A673 (cell line): ENCODE results near the gene SGSM2. TPM values are rescaled to one million over a fixed set of nuclear protein-coding genes. Genes with fewer than 3 reads are reported as not detected.

ENCODE experiments used
- BruUV-seq: library from RNA; stranded (reverse); fragments of 400-500 nt; replicated peaks from 2 replicates; lab custom pipeline; 2021; lab: Mats Ljungman, UMichigan
- CTCF ChIA-PET: fragments of 300-600 bp; sonication (Branson Sonifier 250); formaldehyde crosslinking; loops from one replicate; lab custom pipeline; 2022; ENCODE audit warnings: antibody characterized with exemption; lab: Charles Lee
- POLR2A ChIA-PET: fragments of 300-600 bp; sonication (Branson Sonifier 250); formaldehyde crosslinking; loops from one replicate; lab custom pipeline; 2022; ENCODE audit warnings: antibody characterized with exemption; ENCODE audit not compliant: low non-redundant PET; lab: Charles Lee
- DNase-seq: peaks from one replicate; pipeline ENCODE4 v3.0.0-alpha.2; 2015; ENCODE audit warnings: low spot score
- H3K27ac ChIP-seq: fragments of 200-600 bp; sonication (generic); 2 replicates; pipeline ENCODE4 v1.5.1; 2016; ENCODE audit warnings: mixed run types, low read depth, mild to moderate bottlenecking, mixed read lengths, antibody characterized with exemption, low read length; ENCODE audit not compliant: poor library complexity, severe bottlenecking
- H3K27me3 ChIP-seq: fragments of 200-600 bp; sonication (generic); replicated peaks from 2 replicates; pipeline ENCODE4 v1.6.1; 2017; ENCODE audit warnings: mixed run types, low read depth, mild to moderate bottlenecking, mixed read lengths, antibody characterized with exemption, low read length; ENCODE audit not compliant: insufficient read depth, poor library complexity
- H3K36me3 ChIP-seq: fragments of 200-600 bp; sonication (generic); 2 replicates; pipeline ENCODE4 v1.6.1; 2016; ENCODE audit warnings: mixed run types, mild to moderate bottlenecking, mixed read lengths, antibody characterized with exemption, low read length; ENCODE audit not compliant: insufficient read depth, poor library complexity, severe bottlenecking
- H3K4me1 ChIP-seq: fragments of 200-600 bp; sonication (generic); 2 replicates; pipeline ENCODE4 v1.6.1; 2017; ENCODE audit warnings: mixed run types, mild to moderate bottlenecking, mixed read lengths, antibody characterized with exemption, low read length; ENCODE audit not compliant: insufficient read depth, poor library complexity, severe bottlenecking
- H3K4me3 ChIP-seq: fragments of 200-600 bp; sonication (generic); 2 replicates; pipeline ENCODE4 v1.5.1; 2016; ENCODE audit warnings: low read depth, mixed run types, mild to moderate bottlenecking, mixed read lengths, low read length; ENCODE audit not compliant: poor library complexity, severe bottlenecking
- H3K9me3 ChIP-seq: fragments of 200-600 bp; sonication (generic); 2 replicates; pipeline ENCODE4 v1.6.1; 2016; ENCODE audit warnings: mixed run types, low read depth, mild to moderate bottlenecking, mixed read lengths, antibody characterized with exemption, low read length; ENCODE audit not compliant: poor library complexity, severe bottlenecking
- CTCF ChIP-seq: fragments of 300-800, 200-600 bp; sonication (generic); conservative IDR thresholded peaks from 2 replicates; pipeline ENCODE4 v1.5.1; 2017; ENCODE audit warnings: low read depth, mild to moderate bottlenecking, antibody characterized with exemption, low read length, moderate library complexity, mixed read lengths
- EZH2 ChIP-seq: fragments of 200-600 bp; sonication (generic); IDR thresholded peaks from 2 replicates; pipeline ENCODE4 v1.6.1; 2017; ENCODE audit warnings: borderline replicate concordance, low read depth, mild to moderate bottlenecking, mixed read lengths, antibody characterized with exemption, low read length; ENCODE audit not compliant: poor library complexity, severe bottlenecking
- intact Hi-C: fragments of 100-400 bp; cut with micrococcal nuclease; formaldehyde crosslinking; loops from one replicate; pipeline ENCODE4 v1.10.0; 2022; ENCODE audit not compliant: unreplicated experiment
- total RNA-seq: library from RNA; stranded (reverse); gene quantifications from 2 replicates; pipeline ENCODE4 v1.2.3, GENCODE V29; 2021

The SGSM2 gene
- total RNA-seq, 1 experiment from 2014 or later: 81.2 TPM

DNA sequence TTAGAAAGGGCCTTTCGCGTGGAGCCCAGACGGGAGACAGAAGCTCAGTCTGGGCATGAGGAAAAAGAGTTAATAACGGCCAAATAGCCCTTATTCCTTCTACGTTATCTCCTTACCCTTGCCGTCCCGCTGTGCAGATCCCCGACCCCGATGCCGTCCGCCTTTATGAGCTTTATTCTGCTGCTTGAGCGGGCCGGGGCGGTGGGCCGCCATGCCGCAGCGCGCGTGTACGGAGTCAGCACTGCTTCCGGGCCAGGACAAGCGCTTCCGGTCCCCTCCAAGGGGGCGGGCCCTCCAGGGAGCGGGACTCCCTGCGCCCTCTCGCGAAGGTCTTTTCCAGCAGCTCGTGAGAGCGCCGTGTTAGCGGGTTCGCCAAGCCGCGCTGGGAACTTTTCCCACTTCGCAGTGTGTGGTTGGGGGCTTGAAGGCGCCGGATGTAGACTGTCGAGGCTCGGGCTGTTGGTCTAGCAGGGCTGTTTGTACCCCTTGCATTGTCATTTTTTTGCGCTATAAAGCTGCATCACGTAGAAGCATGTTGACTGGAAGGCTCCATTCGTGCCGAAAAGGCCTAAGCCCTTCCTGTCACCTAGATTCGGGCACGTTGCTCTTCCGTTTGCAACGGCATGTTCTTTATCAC is 968 bp upstream of the SGSM2 start, which contains the start of gene TSR1:
TSR1 (minus strand) TSS at position 243 of the 637 bp plus-strand sequence; CDS start at position 213, 30 bp downstream.
- peak; percentile 97 for DNase-seq
- no peaks in the 10 kb centered on the region for H3K27me3 ChIP-seq
- intact Hi-C loops: no loop called here
- no TSS peak for BruUV-seq
- H3K4me1 ChIP-seq: peaks cover 21% of the 10 kb centered on the region
- peak within 1 kb of the TSS; percentile 79 for H3K27ac ChIP-seq
- ChIA-PET POLR2A (interaction anchor here (1.0 kb wide), 1 partner anchor 11 kb away, joined by 3 read pairs; no protein-coding TSS in a partner anchor), CTCF (interaction anchor here (0.6 to 0.8 kb wide), 2 partner anchors 16 to 642 kb away, joined by 3 to 5 read pairs; no protein-coding TSS in a partner anchor)
- H3K9me3 ChIP-seq: no peaks in the 10 kb centered on the region
- TF ChIP-seq CTCF (peak; percentile 36), EZH2 (no peak)
- peaks cover 41% of the 10 kb centered on the region for H3K36me3 ChIP-seq
- H3K4me3 ChIP-seq: peak within 1 kb of the TSS; percentile 92

DNA sequence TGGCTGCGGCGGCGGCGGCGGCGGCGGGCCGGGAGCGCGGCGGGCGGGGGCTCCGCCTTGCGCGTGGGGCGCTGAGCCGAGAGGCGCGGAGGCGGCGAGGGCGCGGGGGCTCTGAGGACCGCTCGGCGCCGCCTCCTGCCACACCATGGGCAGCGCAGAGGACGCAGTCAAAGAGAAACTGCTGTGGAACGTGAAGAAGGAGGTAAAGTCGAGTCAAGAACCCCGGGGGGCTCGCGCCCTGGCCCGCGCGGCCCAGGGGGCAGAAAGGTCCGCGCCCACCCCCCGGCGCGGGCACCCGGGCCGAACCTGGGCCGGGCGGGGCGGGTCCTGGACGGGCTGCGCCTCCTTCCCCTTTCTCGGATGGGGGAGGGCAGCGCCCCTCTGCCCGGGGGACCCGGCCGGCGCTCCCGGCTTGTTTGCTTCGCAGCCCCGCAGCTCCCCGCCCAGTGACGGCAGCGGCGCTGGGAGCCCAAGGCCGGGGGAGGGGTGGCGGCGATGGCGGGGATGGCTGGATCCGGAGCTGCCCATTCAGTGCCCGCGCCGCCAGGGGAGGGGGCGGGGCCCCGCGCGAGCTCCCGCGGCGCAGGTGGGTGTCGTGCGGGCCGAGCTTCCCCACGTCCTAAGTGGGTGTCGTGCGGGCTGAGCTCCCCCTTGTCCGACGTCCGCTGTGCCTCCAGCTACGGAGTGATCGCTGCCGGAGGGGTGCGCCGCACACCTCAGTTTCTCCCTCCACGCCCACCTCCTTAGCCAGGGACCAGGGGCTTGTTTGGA is 428 bp downstream of the SGSM2 start:
- intact Hi-C loops: no loop called here
- POLR2A ChIA-PET: interaction anchor here (0.6 kb wide), 1 partner anchor 487 kb away, joined by 4 read pairs; no protein-coding TSS in a partner anchor
- BruUV-seq: no TSS peak

More for the DNA sequence above, 428 bp downstream of the SGSM2 start:
- Histone ChIP-seq H3K36me3 (peaks cover 28% of the 10 kb centered on the region), H3K4me1 (peaks cover 21% of the 10 kb centered on the region), H3K27me3 (no peaks in the 10 kb centered on the region), H3K4me3 (peak overlapping the region; percentile 92), H3K27ac (peak overlapping the region; percentile 79), H3K9me3 (no peaks in the 10 kb centered on the region)
- TF ChIP-seq EZH2 (no peak), CTCF (no peak)
- CTCF ChIA-PET: interaction anchor here (0.9 kb wide), 1 partner anchor 15 kb away, joined by 3 read pairs; no protein-coding TSS in a partner anchor
- DNase-seq: peak; percentile 77
